Osteocyte (in vitro differentiated cells): ENCODE measurements around the gene CFAP251. TPM values are rescaled to one million over a fixed set of nuclear protein-coding genes. Genes with fewer than 3 reads are reported as not detected.

Source experiments
- DNase-seq: peaks from one replicate; pipeline ENCODE4 v3.0.0; 2021; ENCODE audit warnings: mixed read lengths; ENCODE audit not compliant: unreplicated experiment; ENCODE audit errors: extremely low spot score
- H3K27ac Mint-ChIP-seq: one replicate; pipeline ENCODE4 v1.8.0; 2021; ENCODE audit warnings: mild to moderate bottlenecking, mixed read lengths; ENCODE audit not compliant: unreplicated experiment
- H3K27me3 Mint-ChIP-seq: one replicate; pipeline ENCODE4 v1.8.0; 2021; ENCODE audit warnings: mixed read lengths; ENCODE audit not compliant: unreplicated experiment
- H3K36me3 Mint-ChIP-seq: one replicate; pipeline ENCODE4 v1.8.0; 2021; ENCODE audit warnings: mixed read lengths; ENCODE audit not compliant: unreplicated experiment
- H3K4me1 Mint-ChIP-seq: one replicate; pipeline ENCODE4 v1.8.0; 2021; ENCODE audit warnings: mixed read lengths; ENCODE audit not compliant: unreplicated experiment
- H3K4me3 Mint-ChIP-seq: one replicate; pipeline ENCODE4 v1.8.0; 2021; ENCODE audit warnings: mild to moderate bottlenecking, moderate library complexity, mixed read lengths; ENCODE audit not compliant: unreplicated experiment
- H3K9me3 Mint-ChIP-seq: one replicate; pipeline ENCODE4 v1.8.0; 2021; ENCODE audit warnings: mixed read lengths; ENCODE audit not compliant: unreplicated experiment
- total RNA-seq: library from RNA; stranded (reverse); gene quantifications from 2 replicates; pipeline ENCODE4 v1.2.1, GENCODE V29; 2021
- TF ChIP-seq, protein P1 (sequence below): fragments of 200-600 bp; sonication (generic); IDR thresholded peaks from 2 replicates; pipeline ENCODE4 v1.5.0; 2021; ENCODE audit warnings: antibody characterized with exemption, mild to moderate bottlenecking, moderate library complexity

The CFAP251 gene
- total RNA-seq, 1 donor from 2014 or later: 2.6 TPM

DNA sequence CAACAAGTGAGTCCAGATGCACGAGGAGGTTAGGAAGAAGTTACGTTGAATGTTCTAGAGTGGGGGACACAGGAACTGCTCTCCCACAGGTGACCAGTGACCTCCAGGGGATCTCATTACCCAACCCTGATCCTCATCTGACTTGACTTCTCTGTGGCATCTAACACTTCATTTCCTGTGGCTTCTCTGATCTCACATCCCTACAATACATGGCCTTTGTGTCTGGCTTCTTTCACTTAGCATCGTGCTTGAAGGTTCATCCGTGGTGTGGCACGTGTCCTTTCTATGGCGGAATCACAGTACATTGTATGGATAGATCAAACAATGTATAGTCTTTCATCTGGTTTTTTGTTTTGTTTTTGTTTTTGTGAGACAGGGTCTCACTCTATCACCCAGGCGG, 19.3 kb downstream of the CFAP251 start:
- TF ChIP-seq, protein P1, sequence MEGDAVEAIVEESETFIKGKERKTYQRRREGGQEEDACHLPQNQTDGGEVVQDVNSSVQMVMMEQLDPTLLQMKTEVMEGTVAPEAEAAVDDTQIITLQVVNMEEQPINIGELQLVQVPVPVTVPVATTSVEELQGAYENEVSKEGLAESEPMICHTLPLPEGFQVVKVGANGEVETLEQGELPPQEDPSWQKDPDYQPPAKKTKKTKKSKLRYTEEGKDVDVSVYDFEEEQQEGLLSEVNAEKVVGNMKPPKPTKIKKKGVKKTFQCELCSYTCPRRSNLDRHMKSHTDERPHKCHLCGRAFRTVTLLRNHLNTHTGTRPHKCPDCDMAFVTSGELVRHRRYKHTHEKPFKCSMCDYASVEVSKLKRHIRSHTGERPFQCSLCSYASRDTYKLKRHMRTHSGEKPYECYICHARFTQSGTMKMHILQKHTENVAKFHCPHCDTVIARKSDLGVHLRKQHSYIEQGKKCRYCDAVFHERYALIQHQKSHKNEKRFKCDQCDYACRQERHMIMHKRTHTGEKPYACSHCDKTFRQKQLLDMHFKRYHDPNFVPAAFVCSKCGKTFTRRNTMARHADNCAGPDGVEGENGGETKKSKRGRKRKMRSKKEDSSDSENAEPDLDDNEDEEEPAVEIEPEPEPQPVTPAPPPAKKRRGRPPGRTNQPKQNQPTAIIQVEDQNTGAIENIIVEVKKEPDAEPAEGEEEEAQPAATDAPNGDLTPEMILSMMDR: no peak
- Mint-ChIP-seq H3K4me3 (no peak overlapping the region), H3K36me3 (peaks cover 47% of the 10 kb centered on the region), H3K27me3 (no peaks in the 10 kb centered on the region), H3K4me1 (peaks cover 2% of the 10 kb centered on the region), H3K9me3 (peaks cover 7% of the 10 kb centered on the region), H3K27ac (no peak overlapping the region)
- no peak for DNase-seq

DNA sequence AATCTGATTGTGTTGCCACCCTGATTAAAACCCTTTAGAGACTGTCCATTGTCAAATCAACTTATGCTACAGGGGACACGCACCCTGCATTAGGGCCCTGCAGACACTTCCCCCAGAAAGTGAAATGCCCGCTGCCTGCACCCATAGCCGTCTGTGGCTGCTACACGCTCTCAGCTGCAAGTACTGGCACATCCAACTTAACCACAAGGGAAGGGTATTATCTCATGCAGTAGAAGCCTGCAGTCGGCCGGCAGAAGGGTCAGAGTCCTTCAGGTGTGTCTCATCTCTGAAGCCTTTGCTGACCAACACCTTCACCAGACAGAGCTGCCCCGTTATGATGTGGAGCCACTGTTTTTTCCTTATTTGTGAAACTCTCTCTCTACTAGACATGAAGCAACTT, 20.8 kb downstream of the CFAP251 start:
- no peak overlapping the region for H3K4me3 Mint-ChIP-seq
- peaks cover 45% of the 10 kb centered on the region for H3K36me3 Mint-ChIP-seq
- no peak for DNase-seq
- no peak overlapping the region for H3K27ac Mint-ChIP-seq
- peaks cover 7% of the 10 kb centered on the region for H3K9me3 Mint-ChIP-seq
- TF ChIP-seq, protein P1: no peak
- H3K27me3 Mint-ChIP-seq: no peaks in the 10 kb centered on the region
- no peaks in the 10 kb centered on the region for H3K4me1 Mint-ChIP-seq

GRCh38 chr12:121939992-121940766, 21.8 kb downstream of the CFAP251 start:
- Mint-ChIP-seq H3K27me3 (no peaks in the 10 kb centered on the region), H3K9me3 (peaks cover 7% of the 10 kb centered on the region), H3K4me3 (no peak overlapping the region), H3K4me1 (no peaks in the 10 kb centered on the region), H3K27ac (no peak overlapping the region), H3K36me3 (peaks cover 46% of the 10 kb centered on the region)
- DNase-seq: no peak
- TF ChIP-seq, protein P1: no peak

DNA sequence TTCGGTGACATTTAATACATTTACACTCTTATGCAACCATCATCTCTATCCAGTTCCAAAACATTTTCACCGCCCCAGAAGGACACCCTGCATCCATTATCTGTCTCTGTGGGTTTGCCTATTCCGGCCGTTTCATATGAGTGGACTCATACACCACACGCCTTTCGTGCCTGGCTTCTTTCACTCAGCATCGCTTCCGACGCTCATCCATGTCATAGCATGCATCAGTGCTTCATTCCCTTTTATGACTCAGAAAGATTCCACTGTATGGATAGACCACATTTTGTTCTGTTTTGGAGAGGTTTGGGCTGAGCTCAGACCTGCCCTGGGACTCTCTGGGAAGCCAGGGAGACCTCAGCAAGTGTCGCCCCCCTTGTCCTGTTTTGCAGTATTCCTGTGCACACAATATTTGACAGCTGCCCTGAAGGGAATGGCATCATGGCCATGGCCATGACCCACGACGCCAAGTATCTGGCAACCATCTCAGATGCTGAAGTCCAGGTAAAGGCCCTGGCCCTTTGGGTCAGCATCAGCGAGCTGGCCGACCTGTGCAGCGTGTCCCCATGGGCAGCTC, 23.8 kb downstream of the CFAP251 start:
- H3K4me1 Mint-ChIP-seq: no peaks in the 10 kb centered on the region
- no peak overlapping the region for H3K4me3 Mint-ChIP-seq
- H3K27ac Mint-ChIP-seq: no peak overlapping the region
- peaks cover 40% of the 10 kb centered on the region for H3K36me3 Mint-ChIP-seq
- no peaks in the 10 kb centered on the region for H3K27me3 Mint-ChIP-seq
- DNase-seq: no peak
- H3K9me3 Mint-ChIP-seq: peaks cover 12% of the 10 kb centered on the region
- TF ChIP-seq, protein P1: no peak

DNA sequence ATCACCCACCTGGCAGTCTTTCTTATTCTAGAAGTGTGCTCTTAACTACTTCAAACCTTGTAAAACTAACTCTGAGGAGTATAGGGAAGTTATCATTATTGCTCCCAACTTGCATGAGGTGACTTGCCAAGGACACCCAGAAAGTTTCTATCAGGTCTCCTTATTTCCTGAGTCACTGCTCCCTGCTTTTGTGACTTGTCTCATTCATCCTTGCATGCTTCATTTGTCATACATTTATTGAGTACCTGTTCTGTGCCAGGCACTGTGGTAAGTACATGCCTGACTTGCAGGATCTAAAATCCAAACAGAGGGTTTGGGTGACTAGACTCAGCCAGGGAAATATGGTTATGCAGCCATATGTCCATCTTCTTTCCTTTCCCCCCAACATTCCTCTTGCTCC, 25.5 kb downstream of the CFAP251 start:
- Mint-ChIP-seq H3K36me3 (peaks cover 36% of the 10 kb centered on the region), H3K27me3 (no peaks in the 10 kb centered on the region)
- TF ChIP-seq, protein P1: no peak

More for the DNA sequence above, 25.5 kb downstream of the CFAP251 start:
- Mint-ChIP-seq H3K4me1 (peaks cover 5% of the 10 kb centered on the region), H3K9me3 (peaks cover 12% of the 10 kb centered on the region), H3K27ac (no peak overlapping the region), H3K4me3 (no peak overlapping the region)
- DNase-seq: no peak
